SIG-M5 treated with dmso at 0.1 percent for 504 hours (cell line): ENCODE measurements around the gene ZNF74.
"Not testable (repeated sequence)": the region's sequence is repeated elsewhere in the genome, so short reads cannot be mapped to it uniquely, and the experiment has no call there.

Source experiments
- DNase-seq: peaks from one replicate; lab custom pipeline; 2025; ENCODE audit not compliant: unreplicated experiment; lab: John Stamatoyannopoulos, UW

Gene ZNF74

GRCh38 chr22:20393705-20394476, at the start of gene ZNF74:
Gene ZNF74 (plus strand): TSS chr22:20394151. CDS start chr22:20394629, 478 bp downstream.
- peak; percentile 83 for DNase-seq

- not testable (repeated sequence) for DNase-seq
Observed at GRCh38 chr22:20346553-20346952, 47.4 kb upstream of the ZNF74 start.

DNA sequence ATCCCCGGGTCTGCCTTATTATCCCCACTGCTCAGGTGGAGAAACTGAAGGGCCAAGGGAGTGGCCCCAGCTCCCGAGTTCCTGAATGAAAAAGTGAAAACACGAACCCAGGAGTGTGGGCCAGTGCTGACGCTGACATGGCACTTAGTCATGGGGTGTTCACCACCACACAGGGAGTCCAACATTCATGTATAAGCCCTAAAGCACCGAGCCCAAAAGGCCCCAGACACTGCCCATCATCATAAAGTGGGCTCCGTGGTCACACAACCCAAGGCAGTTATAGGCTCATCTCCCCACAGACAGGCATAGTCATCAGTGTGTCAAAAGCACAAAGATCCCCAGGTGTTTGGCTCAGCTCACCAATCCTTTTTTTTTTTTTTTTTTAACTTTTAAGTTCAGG, 41.4 kb upstream of the ZNF74 start:
- DNase-seq: not testable (repeated sequence)

- no peak for DNase-seq
Observed at GRCh38 chr22:20354238-20354975, 39.5 kb upstream of the ZNF74 start.

DNA sequence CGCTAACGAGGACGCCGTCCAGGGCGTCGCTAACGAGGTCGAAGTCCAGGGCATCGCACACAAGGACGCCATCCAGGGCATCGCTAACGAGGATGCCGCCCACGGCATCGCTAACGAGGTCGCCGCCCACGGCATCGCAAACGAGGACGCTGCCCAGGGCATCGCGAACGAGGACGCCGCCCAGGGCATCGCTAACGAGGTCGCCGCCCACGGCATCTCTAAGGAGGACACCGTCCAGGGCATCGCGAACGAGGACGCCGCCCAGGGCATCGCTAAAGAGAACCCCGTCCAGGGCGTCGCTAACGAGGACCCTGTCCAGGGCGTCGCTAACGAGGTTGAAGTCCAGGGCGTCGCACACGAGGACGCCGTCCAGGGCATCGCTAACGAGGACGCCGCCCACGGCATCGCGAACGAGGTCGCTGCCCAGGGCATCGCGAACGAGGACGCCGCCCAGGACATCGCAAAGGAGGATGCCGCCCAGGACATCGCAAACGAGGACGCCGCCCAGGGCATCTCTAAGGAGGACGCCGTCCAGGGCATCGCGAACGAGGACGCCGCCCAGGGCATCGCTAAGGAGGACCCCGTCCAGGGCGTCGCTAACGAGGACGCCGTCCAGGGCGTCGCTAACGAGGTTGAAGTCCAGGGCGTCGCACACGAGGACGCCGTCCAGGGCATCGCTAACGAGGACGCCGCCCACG, 37.9 kb upstream of the ZNF74 start:
- not testable (repeated sequence) for DNase-seq

DNA sequence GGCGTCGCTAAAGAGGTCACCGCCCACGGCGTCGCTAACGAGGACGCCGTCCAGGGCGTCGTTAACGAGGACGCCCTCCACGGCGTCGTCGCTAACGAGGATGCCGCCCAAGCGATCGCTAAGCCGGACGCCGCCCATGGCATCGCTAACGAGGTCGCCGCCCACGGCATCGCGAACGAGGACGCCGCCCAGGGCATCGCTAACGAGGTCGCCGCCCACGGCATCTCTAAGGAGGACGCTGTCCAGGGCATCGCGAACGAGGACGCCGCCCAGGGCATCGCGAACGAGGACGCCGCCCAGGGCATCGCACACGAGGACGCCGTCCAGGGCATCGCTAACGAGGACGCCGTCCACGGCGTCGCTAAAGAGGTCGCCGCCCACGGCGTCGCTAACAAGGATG, 37.0 kb upstream of the ZNF74 start:
- not testable (repeated sequence) for DNase-seq

DNA sequence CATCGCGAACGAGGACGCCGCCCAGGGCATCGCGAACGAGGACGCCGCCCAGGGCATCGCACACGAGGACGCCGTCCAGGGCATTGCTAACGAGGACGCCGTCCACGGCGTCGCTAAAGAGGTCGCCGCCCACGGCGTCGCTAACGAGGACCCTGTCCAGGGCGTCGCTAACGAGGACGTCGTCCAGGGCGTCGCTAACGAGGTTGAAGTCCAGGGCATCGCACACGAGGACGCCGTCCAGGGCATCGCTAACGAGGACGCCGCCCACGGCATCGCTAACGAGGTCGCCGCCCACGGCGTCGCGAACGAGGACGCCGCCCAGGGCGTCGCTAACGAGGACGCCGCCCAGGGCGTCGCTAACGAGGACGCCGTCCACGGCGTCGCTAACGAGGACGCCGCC, 36.0 kb upstream of the ZNF74 start:
- DNase-seq: not testable (repeated sequence)

DNA sequence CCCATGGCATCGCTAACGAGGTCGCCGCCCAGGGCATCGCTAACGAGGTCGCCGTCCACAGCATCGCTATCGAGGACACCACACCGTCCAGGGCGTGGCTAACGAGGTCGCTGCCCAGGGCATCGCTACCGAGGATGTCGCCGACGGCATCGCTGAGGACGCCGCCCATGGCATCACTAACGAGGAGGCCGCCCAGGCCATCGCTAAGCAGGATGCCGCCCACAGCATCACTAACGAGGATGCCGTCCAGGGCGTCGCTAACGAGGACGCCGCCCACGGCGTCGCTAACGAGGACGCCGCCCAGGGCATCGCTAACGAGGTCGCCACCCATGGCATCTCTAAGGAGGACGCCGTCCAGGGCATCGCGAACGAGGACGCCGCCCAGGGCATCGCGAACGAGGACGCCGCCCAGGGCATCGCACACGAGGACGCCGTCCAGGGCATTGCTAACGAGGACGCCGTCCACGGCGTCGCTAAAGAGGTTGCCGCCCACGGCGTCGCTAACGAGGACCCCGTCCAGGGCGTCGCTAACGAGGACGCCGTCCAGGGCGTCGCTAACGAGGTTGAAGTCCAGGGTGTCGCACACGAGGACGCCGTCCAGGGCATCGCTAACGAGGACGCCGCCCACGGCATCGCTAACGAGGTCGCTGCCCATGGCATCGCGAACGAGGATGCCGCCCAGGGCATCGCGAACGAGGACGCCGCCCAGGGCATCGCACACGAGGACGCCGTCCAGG, 35.3 kb upstream of the ZNF74 start:
- not testable (repeated sequence) for DNase-seq

DNA sequence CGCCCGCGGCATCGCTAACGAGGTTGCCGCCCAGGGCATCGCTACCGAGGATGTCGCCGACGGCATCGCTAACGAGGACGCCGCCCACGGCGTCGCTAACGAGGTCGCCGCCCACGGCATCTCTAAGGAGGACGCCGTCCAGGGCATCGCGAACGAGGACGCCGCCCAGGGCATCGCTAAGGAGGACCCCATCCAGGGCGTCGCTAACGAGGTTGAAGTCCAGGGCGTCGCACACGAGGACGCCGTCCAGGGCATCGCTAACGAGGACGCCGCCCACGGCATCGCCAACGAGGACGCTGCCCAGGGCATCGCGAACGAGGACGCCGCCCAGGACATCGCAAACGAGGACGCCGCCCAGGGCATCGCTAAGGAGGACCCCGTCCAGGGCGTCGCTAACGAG, 33.7 kb upstream of the ZNF74 start:
- not testable (repeated sequence) for DNase-seq

DNA sequence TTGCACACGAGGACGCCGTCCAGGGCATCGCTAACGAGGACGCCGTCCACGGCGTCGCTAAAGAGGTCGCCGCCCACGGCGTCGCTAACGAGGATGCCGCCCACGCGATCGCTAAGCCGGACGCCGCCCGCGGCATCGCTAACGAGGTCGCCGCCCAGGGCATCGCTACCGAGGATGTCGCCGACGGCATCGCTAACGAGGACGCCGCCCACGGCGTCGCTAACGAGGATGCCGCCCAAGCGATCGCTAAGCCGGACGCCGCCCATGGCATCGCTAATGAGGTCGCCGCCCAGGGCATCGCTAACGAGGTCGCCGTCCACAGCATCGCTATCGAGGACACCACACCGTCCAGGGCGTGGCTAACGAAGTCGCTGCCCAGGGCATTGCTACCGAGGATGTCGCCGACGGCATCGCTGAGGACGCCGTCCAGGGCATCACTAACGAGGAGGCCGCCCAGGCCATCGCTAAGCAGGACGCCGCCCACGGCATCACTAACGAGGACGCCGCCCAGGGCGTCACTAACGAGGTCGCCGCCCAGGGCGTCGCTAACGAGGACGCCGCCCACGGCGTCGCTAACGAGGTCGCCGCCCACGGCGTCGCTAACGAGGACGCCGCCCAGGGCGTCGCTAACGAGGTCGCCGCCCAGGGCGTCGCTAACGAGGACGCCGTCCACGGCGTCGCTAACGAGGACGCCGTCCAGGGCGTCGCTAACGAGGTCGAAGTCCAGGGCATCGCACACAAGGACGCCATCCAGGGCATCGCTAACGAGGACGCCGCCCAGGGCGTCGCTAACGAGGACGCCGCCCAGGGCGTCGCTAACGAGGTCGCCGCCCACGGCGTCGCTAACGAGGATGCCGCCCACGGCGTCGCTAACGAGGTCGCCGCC, 32.8 kb upstream of the ZNF74 start:
- not testable (repeated sequence) for DNase-seq

DNA sequence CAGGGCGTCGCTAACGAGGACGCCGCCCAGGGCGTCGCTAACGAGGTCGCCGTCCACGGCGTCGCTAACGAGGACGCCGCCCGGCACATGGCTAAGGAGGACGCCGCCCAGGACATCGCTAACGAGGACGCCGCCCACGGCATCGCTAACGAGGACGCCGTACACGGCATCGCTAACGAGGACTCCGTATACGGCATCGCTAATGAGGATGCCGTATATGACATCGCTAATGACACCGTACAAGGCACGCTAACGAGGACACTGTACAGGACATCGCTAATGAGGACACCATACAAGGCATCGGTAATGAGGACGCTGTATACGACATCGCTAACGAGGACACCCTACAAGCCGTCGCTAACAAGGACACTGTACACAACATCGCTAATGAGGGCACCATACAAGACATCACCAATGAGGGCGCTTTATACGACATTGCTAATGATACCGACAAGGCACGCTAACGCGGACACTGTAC, 32.2 kb upstream of the ZNF74 start:
- DNase-seq: not testable (repeated sequence)

DNA sequence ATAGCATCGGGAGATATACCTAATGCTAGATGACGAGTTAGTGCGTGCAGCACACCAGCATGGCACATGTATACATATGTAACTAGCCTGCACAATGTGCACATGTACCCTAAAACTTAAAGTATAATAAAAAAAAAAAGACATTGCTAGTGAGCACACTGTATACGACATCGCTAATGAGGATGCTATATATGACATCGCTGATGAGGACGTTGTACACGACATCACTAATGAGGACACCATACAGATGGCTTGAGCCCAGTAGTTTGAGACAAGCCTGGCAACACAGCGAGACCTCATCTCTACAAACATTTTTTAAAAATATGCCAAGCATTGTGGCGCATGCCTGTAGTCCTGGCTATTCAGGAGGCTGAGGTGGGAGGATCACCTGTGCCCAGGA, 31.5 kb upstream of the ZNF74 start:
- DNase-seq: not testable (repeated sequence)

DNA sequence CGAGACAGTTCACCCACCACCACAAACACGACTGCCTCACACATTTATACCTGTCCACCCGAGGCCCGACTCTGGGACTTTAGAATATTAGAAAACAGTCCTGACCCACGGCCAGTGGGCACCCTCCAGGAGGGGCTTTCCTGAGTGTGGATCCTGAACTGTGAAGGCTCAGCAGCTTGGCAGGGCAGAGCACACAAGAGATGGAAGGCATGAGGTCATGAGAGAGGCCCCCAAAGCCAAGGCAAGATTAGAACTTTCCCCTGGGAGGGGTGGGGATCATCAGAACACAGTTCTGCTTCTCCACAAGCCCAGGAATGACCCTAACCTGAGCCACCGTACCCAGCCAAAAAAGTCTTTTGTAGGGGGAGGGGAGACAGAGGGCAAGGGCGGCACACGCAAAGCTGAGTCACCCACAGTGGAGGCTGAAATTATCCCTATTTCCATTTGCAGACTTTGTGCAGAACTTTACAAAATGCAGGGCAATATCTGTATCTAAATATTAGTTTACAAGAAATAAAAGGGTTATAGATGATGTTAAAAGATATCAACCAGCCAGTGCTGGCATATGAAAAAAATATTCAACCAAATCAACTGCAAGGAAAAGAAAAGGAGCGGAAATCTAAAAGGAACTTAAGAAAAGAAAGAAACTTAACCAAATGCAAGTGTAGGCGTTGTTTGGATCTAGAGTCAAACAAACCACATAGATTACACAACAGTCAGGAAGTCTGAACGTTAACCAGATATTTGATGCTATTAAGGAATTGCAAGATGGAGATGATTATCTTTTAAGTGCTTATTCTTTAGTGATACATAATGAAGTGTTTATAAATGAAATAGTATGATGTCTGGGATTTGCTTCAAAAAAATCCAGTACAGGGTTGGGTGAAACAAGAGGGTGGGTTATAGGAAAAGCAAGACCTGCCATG, 29.4 kb upstream of the ZNF74 start:
- peak; percentile 4 for DNase-seq

GRCh38 chr22:20366841-20367240, 27.1 kb upstream of the ZNF74 start:
- DNase-seq: not testable (repeated sequence)

- not testable (repeated sequence) for DNase-seq
Observed at GRCh38 chr22:20368875-20369274, 25.1 kb upstream of the ZNF74 start.

GRCh38 chr22:20371687-20372086, 22.3 kb upstream of the ZNF74 start:
- DNase-seq: not testable (repeated sequence)

DNA sequence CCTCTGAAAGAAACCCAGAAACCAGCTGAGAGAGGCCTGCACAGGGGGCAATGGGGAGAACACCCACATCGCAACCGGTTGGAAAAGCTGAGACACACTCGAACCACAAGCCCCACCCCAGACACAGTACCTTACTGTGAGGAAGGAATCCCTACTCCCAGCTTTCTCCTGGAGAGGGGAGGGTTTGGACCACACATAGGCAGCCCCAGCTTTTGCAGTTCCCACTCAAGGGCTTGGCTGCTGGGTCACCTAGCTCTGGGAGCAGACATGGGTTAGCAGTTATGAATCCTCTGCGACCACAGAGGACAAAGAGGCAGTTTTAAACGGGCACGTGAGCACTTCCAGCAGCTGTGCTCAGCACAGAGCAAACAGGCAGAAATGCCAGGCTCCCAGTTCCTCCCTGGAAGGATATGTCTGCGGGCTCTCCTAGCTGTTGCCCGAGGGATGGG, 21.5 kb upstream of the ZNF74 start:
- DNase-seq: not testable (repeated sequence)

DNA sequence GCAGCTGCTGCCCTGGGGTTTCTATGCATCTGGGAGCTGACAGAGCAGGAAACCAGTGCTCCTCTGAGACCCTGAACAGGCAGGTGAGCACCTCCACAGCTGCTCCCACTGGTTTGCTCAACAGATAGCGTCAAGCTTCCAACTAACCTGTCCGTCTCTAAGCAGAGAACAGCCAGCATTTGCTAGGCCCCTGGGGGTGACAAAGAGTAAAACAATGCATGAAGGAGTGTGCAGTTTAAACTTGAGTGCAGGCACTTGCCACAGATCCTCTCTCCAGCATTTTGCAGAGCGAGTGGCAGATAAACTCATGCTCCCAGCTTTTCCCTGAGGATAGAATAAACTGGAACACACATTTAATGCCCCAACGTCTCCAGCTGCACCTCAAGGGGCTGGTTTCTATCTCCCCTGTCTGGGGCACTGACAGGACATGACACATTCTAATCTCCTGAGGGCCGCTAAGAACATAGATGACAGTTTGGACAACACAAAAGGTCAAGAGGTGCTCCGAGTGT, 20.7 kb upstream of the ZNF74 start:
- not testable (repeated sequence) for DNase-seq
